Smooth muscle cell of the brain vasculature (primary cell): ENCODE data around the gene SAE1.

Experiments used
- DNase-seq: peaks from one replicate; pipeline ENCODE4 v3.0.0-alpha.2; 2012; ENCODE audit warnings: low read depth, low spot score

SAE1 gene

DNA sequence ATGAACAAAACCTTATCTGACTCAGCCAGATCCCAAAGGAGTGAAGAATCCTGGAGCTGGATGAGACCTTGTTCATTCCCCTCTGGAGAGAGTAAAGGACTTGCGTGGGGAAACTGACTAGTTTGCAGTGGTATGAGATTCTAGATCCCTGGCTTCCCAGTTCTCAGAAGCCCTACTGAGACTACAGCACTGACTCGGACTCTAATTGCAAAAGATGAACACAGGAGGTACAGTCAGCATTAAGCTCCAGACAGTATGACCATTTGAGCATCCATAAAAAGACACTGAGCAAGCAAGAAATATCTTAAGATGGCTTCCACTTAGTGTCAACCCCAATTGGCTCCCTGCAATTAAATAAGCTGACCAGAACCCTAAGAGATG, 23.8 kb upstream of the SAE1 start:
- no peak for DNase-seq

DNA sequence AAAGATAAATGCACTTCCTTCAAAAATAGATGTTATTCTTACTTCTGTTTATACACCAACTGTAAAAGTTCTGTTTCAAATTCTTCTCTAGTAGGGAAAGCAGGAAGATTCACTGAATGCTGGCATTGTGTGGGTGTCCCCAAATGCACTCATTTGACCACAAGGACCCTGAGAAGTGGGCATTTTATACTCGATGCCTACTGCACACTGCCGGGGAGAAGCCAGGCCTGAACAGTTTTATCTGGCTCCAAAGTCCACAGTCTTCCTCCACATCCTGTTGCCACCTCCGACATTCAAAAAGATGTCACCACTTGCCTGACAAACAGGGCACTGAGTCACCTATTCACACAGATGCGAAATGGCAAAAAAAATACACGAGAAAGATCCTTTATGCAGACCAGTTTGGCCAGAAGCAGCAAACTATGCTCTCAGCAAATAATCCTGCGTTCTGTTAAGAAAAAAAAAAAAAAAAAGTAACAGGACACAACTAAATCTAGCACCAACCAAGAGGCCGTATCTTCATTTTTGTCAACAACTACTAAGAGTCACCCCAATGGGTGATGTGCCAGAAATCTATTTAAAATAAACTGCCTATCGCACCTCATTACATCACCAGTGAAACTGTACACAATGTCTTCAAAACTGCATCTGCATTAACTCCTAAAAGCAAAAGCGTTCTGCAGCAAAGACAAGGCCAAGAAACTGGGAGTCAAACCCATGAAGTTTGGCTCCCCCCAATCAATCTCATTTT, 23.3 kb upstream of the SAE1 start:
- DNase-seq, result no peak

DNA sequence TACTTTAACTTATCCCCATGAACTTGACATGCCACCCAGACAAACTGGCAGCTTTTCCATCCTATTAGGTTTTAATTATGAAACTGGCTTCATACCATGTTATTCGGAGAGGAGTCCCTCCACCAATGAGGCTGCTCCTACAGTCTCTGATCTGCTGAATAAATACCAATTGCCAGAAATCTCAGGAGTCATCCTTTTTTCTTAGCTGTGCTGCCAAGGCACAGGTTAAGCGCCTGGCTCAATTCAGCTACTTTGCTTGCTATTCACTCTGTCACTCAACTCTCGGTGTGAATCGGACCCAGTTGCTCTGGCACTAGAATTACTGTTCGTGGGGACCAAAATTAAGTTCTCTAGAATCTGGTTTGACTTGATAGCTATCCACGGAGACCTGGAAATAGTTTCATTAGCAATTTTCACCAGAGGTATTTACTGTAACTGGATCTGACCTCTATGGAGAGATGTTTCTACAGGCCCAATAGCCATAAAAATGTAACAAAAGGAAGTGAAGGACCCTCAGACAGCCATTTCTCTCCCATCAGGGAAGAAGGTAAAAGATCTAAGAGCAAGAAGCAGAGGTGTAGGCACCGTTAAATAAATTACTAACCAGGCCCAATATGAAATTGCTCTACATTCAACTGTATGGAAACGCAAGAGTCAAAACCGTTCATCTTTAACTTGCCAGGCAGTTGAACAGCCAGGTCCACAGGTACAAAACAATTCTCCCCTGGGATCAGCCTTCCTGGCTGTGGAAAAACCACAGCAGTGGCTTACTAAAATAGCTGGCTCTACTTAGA, 22.5 kb upstream of the SAE1 start:
- no peak for DNase-seq

DNA sequence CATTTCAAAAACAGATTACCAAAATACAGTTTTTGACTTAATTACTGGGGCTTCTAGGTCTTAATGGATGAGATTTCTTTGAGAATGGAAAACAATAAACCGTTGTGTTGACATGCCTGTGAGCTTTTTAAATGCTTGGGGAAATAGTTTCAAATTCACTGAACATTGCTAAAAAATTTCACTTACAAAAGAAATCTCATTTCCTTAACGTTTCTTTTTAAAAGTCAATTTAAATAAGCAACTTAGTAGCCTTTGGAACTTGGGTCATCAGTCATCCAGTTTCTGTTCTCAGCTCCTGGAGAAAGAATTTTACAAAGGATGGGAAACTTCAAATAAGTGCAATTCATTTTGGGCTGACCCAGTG, 21.5 kb upstream of the SAE1 start:
- no peak for DNase-seq

DNA sequence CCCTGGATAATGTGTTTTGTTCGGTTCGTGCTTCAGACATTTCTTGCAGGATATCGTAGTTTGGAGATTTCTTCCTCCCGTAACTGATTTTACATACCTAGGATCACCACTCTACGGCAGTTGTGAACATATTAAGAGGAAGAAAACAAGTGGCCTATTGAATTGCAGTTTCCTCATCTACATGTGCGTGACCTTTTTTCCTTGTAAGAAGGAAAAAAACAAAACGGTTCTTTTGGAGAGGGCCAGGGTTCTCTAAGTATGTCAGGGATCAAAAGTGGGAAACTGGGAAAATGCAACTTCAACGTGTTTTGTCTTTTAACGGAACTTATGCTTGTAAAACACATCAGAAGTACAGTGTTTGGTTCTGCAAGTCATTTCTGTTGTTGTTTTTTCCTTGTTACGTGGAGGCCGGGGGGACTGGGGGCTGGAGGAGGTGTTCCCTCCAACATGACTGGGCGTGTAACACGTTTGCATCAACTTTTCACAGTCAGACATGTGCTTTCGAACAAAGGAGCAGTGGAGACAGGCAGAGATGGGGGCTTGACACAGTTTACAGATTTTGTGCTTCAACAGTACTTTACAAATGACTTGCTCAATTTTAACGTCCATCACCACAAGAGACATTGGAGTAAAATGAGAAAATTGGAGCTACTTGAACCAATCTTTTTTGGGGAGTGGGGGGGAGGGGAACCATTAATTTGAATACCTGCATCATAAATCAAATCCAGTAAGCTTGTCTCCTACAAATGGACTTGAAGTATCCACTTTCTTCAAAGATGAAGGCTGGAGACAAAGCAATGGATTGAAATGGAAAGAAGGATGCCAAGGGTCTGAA, 20.9 kb upstream of the SAE1 start:
- no peak for DNase-seq

DNA sequence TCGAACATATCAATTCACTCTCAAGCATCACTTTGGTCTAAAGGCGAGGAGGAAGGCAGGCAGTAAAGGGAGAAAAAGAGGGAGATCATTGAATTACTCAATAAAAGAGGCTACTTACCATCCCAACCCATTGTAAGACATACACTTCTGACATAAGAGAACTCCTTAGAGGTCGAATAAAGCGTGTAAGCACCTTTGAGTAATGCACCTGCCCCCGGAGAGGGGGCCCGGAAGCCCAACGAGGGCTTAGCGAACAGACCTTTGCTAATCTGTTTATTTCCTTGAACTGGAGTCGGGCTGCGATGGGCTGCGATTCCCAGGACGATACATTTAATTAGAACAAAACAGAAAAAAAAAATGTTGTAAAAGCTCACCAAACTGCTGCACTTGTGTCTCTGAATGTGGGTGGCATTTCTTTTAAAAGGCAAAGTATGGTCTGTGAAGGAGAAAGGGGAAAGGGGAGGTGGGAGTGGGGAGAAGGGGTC, 20.1 kb upstream of the SAE1 start:
- no peak for DNase-seq

DNA sequence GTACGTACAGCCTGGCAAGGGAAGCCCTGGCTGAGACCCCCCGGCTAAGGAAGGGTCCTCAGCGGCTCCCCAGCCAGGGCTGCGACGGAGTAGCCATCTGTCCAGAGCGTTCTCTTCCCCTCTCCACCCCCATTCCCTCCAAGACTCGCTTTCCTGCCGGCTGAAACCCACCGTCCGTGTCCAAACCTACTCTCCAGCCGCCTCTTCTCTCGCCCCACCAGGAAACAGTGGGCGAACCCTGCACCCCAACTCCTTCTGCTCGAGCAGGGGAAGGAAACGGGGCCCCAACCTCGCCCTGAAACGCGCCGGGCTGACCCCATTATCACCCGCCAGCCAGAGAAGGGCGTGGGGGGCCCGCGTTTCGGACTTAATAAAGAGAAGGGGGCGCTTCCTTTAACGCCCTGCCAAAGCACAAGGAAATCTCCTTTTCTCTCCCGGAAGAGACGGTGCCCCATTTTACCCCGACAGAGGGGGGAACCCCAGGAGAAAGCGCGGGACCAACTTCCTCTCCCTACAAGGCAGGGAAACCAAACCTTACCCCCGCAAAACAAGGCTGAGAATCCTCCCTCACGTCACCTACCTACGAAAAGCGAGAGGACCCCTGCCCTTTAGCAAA, 19.5 kb upstream of the SAE1 start:
- DNase-seq, result no peak

DNA sequence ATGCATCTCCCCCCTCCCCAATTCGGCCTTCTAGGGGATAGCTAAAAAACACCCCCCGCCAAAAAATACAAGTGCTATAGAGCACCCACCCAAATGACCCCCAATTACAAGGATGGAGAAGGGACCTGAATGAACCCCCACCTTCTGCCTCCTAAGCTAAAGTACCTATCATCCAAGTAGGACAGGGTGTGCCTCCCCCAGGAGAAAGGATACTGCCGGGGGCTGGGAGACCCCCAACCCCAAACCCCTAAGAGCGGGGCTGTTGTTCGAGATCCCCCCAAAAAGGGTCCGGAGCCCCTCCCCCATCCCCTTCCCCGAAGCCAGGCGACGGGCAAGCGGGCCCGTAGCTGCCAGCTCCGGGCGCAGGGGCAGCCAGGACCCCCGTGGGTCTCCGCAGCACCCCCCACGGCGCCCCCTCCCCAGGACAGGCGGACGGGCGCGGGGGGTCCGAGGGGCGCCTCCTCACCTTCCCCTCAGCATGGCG, 18.9 kb upstream of the SAE1 start:
- no peak for DNase-seq

DNA sequence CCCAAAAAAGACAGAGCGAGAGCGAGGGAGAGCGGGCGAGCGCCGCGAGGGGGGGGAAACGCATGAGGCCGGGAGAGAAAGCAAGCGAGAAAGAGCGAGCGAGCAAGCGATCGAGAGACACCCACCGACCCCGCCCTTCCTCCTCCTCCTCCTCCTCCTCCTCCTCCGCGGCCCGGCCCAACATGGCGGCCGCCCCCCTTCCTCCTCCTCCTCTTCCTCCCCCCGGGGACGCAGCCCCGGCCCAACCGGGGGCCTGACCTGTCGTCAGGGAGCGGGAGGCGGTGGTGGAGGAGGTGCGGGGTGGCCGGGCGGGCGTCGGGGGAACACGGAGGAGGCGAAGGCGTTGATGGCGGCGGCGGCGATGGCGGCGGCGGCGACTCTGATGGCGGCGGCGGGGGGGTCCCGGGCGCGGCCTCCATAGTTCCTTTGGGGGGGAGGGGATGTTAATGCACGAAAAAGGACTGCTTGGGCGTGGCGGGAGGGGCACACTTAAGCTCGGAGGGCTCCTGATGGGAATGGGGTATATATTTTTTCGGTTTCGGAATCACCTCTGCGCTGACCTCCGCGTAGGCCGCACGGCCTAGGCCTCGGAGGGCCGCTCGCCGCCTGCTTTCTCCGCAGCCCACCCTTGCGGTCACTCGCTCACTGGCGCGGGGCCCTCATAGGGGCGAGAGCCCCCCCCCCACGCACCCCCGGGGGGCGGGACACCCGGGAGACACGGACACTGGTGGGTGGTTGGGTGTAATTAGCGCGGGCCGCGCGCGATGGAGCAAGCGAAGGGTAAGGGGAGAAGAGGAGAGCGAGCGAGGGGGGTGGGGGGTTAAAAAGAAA, 18.3 kb upstream of the SAE1 start:
- DNase-seq, result no peak

DNA sequence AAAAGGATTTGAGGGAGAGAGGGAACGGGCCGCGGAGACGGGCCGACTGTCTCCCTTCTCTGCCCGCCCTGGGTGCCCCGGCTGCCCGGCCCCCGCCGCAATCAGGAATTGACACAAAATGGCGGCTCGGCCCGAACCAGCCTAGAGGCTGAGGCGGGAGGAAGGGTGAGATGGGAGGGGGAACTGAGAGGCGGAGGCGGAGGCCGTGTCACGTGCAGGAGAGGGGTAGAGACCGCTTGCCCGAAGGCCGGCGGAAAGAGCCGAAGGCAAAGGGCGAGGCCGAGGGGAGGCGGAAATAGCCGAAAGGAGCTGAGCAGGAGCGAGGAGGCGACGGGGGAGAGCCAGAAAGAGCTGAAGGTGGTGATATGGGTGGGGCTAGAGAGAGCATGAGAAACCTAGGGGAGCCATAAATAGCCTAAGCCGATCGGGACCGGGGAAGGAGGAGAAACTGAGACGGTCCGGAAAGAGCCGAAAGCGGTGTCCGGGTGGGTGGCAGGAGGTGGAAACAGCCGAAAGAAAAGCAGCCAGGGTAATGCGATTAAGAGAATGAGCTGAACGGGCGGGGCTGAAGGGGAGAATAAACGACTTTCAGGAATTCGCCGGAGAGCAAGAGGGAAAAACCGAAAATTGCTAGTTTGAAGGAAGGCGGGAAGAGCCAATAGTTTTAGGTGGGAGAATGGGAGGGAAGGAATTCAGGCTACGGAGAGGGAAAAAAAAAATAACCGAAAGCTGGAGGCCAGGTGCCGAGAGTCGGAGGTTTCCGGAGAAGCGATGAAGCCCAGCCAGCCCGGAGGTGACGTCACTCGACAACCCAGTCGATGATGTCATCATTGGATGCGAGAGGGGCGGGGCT, 17.4 kb upstream of the SAE1 start, which contains the start of gene ZC3H4:
Gene ZC3H4, minus strand, starts transcription at position 780 of the 853 bp plus-strand sequence. CDS start 1,192 bp downstream, outside the sequence.
- peak; percentile 98 for DNase-seq

DNA sequence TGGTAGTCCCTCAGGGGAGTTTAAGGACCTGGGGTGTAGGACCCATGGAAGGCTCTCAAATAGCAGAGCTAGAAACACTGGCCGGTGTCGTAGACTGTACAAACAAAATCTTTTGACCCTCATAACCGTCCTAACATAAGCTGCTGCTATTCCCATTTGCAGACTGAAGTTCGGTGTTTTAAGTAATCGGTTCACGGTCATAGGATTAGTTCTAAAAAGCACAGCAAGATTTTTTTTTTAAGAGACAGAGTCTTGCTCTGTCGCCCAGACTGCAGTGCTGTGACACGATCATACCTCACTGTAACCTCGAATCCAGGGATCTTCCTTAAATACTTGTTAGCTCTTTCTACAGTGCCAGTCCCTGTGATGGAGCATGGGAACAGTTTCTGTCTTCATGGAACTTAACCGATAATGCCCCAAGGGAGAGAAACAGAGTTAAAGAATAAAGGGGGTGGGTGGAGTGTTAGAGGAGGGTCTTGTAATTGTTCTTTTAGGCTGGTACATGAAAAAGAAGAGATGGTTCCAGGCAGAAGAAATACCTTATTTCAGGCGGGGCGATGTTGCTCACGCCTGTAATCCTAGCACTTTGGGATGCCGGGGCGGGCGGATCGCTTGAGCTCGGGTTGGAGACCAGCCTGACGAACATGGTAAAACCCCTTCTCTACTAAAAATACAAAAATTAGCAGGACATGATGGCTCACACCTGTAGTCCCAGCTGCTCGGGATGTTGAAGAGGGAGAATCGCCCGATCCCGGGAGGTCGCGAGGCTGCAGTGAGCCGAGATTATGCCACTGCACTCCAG, 16.6 kb upstream of the SAE1 start:
- DNase-seq, result no peak

DNA sequence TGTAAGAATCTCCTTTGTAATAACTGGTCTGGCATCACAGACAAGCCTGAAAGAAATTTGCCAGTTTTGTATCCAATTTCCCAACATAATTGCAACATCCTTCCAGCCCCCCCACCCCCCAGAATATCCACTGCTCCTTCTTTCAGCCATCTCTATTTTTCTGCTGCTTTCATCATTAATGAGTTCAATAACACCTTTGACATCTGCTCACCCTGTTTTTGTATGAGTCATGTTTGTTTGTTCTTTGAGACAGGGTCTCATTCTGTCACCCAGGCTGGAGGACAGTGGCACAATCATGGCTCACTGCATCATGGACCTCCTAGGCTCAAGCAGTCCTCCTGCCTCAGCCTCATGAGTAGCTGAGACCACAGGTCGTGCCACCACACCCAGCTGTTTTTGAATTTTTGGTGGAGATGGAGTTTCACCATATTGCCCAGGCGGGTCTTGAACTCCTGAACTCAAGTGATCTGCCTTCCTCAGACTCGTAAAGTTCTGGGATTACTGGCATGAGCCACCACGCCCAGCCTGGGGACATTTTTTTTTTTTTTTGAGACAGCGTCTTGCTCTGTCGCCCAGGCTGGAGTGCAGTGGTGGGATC, 10.1 kb upstream of the SAE1 start:
- DNase-seq, result no peak

DNA sequence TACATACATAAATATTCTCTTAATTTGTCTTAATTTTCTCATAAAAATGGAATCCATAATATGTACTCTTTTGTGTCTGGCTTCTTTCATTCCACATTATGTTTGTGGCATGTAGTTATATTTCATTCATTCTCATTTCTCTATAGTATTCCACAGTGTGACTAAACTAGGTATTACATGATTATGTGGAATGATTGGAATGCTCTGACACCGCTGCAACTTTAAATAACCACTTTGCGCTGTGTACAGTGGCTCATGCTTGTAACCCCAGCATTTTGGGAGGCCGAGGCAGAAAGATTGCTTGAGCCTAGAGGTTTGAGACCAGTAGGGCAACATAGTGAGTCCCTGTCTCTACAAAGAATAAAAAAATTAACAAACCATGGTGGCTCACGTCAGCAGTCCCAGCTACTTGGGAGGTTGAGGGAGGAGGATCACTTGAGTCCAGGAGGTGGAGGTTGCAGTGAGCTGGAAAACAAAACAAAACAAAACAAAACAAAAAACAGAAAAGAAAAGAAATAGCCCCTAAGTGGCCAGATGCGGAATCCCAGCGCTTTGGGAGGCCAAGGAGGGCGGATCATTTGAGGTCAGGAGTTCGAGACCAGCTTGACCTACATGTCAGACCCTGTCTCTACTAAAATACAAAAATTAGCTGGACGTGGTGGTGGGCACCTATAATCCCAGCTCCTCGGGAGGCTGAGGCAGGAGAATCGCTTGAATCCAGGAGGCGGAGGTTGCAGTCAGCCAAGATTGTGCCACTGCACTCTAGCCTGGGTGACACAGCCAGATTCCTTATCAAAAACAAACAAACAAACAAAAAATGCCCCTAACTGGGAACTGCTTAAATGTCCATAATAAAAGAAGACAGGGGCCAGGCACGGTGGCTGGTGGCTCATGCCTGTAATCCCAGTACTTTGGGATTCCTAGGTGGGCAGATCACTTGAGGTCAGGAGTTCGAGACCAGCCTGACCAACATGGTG, 8.0 kb upstream of the SAE1 start:
- no peak for DNase-seq

DNA sequence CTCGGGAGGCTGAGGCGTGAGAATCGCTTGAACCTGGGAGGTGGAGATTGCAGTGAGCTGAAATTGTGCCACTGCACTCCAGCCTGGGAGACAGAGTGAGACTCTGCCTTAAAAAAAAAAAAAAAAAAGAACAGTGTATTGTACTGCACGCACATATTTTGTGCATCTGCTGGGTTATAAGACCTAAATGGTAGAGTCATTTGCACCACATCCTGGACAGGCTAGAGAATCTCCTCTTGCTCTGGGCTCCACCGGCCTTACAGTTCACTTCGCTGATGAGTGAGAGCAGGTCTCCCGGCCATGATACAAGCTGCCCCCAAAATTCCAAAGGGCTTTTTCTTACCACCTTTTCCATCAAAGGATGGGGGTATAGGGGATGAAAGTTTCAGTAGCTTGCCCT, 7.2 kb upstream of the SAE1 start:
- DNase-seq, result no peak

DNA sequence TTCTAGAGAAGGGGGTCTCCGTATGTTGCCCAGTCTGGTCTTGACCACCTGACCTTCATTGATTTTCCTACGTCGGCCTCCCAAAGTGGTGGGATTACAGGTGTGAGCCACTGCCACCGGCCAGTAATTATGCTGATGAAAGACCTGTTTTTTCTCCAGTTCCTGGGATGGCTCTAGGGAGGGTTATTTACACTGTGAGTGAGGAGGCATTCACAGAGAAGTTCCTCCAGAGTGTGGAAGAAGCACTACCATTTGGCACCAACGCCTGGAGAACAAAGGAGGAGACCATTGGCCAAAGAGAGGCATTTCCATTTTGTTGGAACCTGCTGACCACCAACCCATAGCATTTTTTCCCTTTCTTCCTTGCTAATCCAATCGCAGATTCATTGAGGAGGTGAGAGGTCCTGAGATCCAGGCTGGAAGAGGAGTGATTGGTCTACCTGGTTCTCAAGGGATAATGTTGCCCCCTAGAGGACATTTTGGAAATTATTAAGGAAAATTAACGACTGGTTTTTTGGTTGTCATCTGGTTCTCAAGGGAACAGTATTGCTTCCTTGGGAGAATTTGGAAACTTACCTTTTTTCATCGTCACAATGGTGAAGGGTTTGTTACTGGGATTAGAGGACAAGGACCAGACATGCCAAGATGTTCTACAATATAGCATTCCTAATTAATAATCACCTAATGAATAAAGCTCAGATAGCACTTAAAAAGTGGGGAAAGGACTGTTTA, 5.5 kb upstream of the SAE1 start:
- no peak for DNase-seq

DNA sequence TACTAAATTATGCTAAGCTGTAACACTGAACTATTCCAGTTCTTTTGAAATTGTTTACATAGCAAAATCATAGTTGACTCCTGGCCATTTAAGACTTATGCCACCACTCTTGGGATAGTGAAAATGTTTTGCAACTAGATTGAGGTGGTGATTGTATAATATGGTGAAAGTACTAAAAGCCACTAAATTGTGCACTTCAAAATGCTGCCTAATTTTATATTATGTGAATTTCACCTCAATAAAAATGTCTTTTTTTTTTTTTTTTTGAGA, 5.0 kb upstream of the SAE1 start:
- no peak for DNase-seq

DNA sequence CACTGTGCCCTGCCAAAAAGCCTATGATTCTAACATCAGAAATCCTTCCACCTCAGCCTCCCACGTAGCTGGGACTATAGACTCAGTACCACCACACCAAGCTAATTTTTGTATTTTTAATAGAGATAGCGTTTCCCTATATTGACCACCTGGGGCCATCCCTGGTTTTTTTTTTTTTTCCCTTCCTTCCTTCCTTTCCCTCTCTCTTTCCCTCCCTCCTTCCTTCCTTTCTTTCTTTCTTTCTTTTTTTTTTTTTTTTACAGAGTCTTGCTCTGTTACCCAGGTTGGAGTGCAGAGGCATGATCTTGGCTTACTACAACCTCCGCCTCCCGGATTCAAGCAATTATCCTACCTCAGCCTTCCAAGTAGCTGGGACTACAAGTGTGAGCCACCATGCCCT, 1.1 kb upstream of the SAE1 start:
- no peak for DNase-seq
